ENCODE measurements around the gene PIN1. TPM values are rescaled to one million over a fixed set of nuclear protein-coding genes. Genes with fewer than 3 reads are reported as not detected.
A peak's percentile ranks its signal among the peaks of the same experiment; 100 is the strongest.

PIN1 gene
- total and polyA plus RNA-seq, 9 donors = 6.3 to 94.2 (median 61.0) TPM

GRCh38 chr19:9835507-9835949 is 410 bp downstream of the PIN1 start:
- DNase-seq = no peak
- Histone ChIP-seq H3K9me3 (no peaks in the 10 kb centered on the region), H3K27ac (peak overlapping the region in 1 of 2 donors; percentile 32), H3K27me3 (no peaks in the 10 kb centered on the region), H3K36me3 (no peaks in the 10 kb centered on the region), H3K4me1 (ENCODE audit: insufficient read depth) (peaks cover 1% of the 10 kb centered on the region), H3K4me3 (peak overlapping the region; percentile 87)
- intact Hi-C loops (cut with DNase I) = no loop called here
- WGBS, 3 donors = 1 to 3% (median 2%) methylated on average over 11 to 28 of the region's 28 CpGs
- TF ChIP-seq POLR2A (IDR thresholded peaks at IDR 0.05) (no peak), CTCF (IDR thresholded peaks at IDR 0.05) (peak in 1 of 3 donors; percentile 1), EP300 (IDR thresholded peaks at IDR 0.05) (no peak)

GRCh38 chr19:9836021-9836420 is 903 bp downstream of the PIN1 start:
- no peaks in the 10 kb centered on the region for H3K36me3 ChIP-seq
- intact Hi-C loops (cut with DNase I) = no loop called here
- TF ChIP-seq CTCF (IDR thresholded peaks at IDR 0.05) (no peak), POLR2A (IDR thresholded peaks at IDR 0.05) (no peak), EP300 (IDR thresholded peaks at IDR 0.05) (no peak)
- H3K27ac ChIP-seq = no peak overlapping the region
- H3K9me3 ChIP-seq = no peaks in the 10 kb centered on the region
- no peaks in the 10 kb centered on the region for H3K27me3 ChIP-seq
- 2 to 4% (median 2%) methylated on average over 5 of the region's 5 CpGs for WGBS, 3 donors
- H3K4me1 ChIP-seq (ENCODE audit: insufficient read depth) = peaks cover 1% of the 10 kb centered on the region
- peak overlapping the region; percentile 87 for H3K4me3 ChIP-seq
- no peak for DNase-seq

GRCh38 chr19:9838324-9838723 is 3.2 kb downstream of the PIN1 start:
- no peak overlapping the region for H3K27ac ChIP-seq
- no peak for DNase-seq
- no peaks in the 10 kb centered on the region for H3K27me3 ChIP-seq
- no peaks in the 10 kb centered on the region for H3K36me3 ChIP-seq
- no peak overlapping the region for H3K4me3 ChIP-seq
- H3K9me3 ChIP-seq = no peaks in the 10 kb centered on the region
- peaks cover 6% of the 10 kb centered on the region for H3K4me1 ChIP-seq (ENCODE audit: insufficient read depth)
- WGBS, 3 donors = 86 to 90% (median 89%) methylated on average over 12 to 15 of the region's 15 CpGs
- TF ChIP-seq EP300 (IDR thresholded peaks at IDR 0.05) (no peak), CTCF (IDR thresholded peaks at IDR 0.05) (no peak), POLR2A (IDR thresholded peaks at IDR 0.05) (no peak)
- intact Hi-C loops (cut with DNase I) = no loop called here

- no peaks in the 10 kb centered on the region for H3K36me3 ChIP-seq
- H3K27ac ChIP-seq = no peak overlapping the region
- intact Hi-C loops (cut with DNase I) = no loop called here
- H3K9me3 ChIP-seq = no peaks in the 10 kb centered on the region
- no peaks in the 10 kb centered on the region for H3K27me3 ChIP-seq
- H3K4me3 ChIP-seq = no peak overlapping the region
- 12 to 24% (median 15%) methylated on average over 1 of the region's 1 CpG for WGBS, 3 donors
- TF ChIP-seq CTCF (IDR thresholded peaks at IDR 0.05) (no peak), POLR2A (IDR thresholded peaks at IDR 0.05) (no peak), EP300 (IDR thresholded peaks at IDR 0.05) (no peak)
- peaks cover 6% of the 10 kb centered on the region for H3K4me1 ChIP-seq (ENCODE audit: insufficient read depth)
- DNase-seq = no peak
Observed at GRCh38 chr19:9839415-9839814, 4.3 kb downstream of the PIN1 start.
